AG04449 (cell line): ENCODE results near the gene GALNT10.

Experiments used
- CTCF ChIA-PET: fragments of 350-600 bp; formaldehyde crosslinking; extraction: SDS; loops from one replicate; lab custom pipeline; 2021; ENCODE audit warnings: antibody characterized with exemption; lab: Yijun Ruan, JAX
- POLR2A ChIA-PET: fragments of 400-600, 350-600 bp; formaldehyde crosslinking; extraction: SDS; loops from one replicate; lab custom pipeline; 2020; ENCODE audit warnings: antibody characterized with exemption, inconsistent platforms; lab: Yijun Ruan, JAX
- DNase-seq: peaks from one replicate; pipeline ENCODE4 v3.0.0-alpha.2; 2010; ENCODE audit warnings: low read depth, low spot score
- H3K4me3 ChIP-seq: 2 replicates; pipeline ENCODE4 v1.5.1; 2011; ENCODE audit warnings: low read depth, mild to moderate bottlenecking, control low read depth, low read length
- TF ChIP-seq, protein P1 (sequence below): IDR thresholded peaks from one replicate; pipeline ENCODE4 v1.5.1; 2011; ENCODE audit warnings: mild to moderate bottlenecking, moderate library complexity, low read length, control low read depth, inconsistent platforms; ENCODE audit not compliant: insufficient read depth; ENCODE audit errors: missing control alignments

Gene GALNT10

DNA sequence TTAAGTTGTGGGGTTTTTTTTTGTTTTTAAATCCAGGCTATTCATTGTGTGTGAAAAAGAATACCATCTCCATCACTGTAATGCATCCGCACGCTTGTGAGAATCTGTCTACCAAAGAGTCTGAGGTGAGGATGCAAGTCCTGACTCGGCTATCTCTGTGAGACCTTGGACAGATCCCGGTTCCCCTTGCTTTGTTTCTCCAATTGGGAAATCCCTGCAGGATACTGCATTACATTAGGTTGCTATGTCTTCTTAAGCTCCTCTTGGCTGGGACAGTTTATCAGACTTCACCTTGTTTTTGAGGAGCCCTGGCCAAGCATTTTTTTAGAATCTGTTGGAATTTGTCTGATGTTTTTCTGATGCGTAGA is 46.8 kb downstream of the GALNT10 start:
- ChIA-PET CTCF (interaction anchor here (1.6 to 2.9 kb wide), 3 partner anchors 11 to 168 kb away, joined by 7 to 11 read pairs (median 9); no protein-coding TSS in a partner anchor), POLR2A (interaction anchor here (0.7 to 1.5 kb wide), 2 partner anchors 19 to 47 kb away, joined by 4 read pairs; partner anchors contain the start of gene GALNT10)
- DNase-seq = no peak
- no peak overlapping the region for H3K4me3 ChIP-seq
- TF ChIP-seq, protein P1, sequence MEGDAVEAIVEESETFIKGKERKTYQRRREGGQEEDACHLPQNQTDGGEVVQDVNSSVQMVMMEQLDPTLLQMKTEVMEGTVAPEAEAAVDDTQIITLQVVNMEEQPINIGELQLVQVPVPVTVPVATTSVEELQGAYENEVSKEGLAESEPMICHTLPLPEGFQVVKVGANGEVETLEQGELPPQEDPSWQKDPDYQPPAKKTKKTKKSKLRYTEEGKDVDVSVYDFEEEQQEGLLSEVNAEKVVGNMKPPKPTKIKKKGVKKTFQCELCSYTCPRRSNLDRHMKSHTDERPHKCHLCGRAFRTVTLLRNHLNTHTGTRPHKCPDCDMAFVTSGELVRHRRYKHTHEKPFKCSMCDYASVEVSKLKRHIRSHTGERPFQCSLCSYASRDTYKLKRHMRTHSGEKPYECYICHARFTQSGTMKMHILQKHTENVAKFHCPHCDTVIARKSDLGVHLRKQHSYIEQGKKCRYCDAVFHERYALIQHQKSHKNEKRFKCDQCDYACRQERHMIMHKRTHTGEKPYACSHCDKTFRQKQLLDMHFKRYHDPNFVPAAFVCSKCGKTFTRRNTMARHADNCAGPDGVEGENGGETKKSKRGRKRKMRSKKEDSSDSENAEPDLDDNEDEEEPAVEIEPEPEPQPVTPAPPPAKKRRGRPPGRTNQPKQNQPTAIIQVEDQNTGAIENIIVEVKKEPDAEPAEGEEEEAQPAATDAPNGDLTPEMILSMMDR = no peak

- H3K4me3 ChIP-seq = no peak overlapping the region
- ChIA-PET POLR2A (no interaction called here), CTCF (interaction anchor here (1.3 to 2.9 kb wide), 3 partner anchors 12 to 165 kb away, joined by 3 to 11 read pairs (median 7); no protein-coding TSS in a partner anchor)
- TF ChIP-seq, protein P1 = no peak
- no peak for DNase-seq
Measured at GRCh38 chr5:154237946-154238345, 47.4 kb downstream of the GALNT10 start.

DNA sequence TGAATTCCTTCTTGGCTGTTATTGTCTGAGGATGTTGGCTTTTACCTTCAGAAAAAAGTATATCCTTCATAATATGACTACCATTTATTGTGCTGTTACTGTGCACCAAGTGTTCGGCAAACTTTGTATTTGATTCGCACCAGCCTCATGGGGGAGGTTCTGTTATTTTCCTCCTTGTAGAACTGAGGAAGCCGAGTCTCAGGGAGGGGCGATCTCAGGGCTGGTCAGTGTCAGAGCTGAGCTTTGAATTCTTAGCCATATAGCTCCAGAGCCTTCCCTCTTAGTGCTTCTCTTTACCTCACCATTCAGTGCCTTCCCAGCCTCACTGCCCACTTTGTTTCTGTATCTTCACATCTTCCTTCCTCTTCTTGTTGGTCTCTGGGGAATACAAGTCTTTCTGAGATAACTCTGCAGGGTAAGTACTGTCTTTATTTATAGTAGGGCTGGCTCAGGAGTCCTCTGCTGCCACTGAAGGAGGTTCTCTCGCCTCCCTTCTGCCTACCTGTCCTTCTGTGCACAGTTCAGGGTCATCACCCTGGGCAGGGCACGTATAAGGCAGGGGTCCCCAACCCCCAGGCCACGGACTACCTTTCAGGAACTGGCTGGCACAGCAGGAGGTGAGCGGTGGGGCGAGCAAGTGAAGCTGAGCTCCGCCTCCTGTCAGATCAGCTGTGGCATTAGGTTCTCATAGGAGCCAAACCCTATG is 48.4 kb downstream of the GALNT10 start:
- H3K4me3 ChIP-seq = no peak overlapping the region
- DNase-seq = no peak
- CTCF ChIA-PET = interaction anchor here (1.3 to 2.9 kb wide), 3 partner anchors 15 to 164 kb away, joined by 3 to 11 read pairs (median 7); no protein-coding TSS in a partner anchor
- POLR2A ChIA-PET = interaction anchor here (1.1 kb wide), 1 partner anchor 17 kb away, joined by 5 read pairs; no protein-coding TSS in a partner anchor
- TF ChIP-seq, protein P1 = no peak

DNA sequence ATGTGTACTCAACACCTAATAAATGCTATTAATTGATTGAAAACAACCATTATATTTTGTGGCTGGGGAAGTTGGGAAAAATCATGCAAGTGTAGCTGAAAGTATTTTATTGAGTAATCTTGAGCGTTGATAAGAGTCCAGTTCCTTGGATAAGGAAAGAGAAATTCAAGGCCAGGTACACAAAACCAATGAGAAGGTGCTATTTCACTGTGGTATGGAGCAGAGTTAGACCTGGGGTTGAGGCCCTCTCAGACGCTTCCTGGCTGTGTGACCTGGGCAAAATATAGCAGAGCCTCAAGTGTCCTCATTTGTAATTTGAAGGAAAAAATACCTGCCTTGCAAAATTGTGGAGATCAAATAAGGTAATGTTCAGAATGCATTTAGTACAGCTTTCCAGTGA is 50.1 kb downstream of the GALNT10 start:
- no peak for DNase-seq
- ChIA-PET POLR2A (no interaction called here), CTCF (interaction anchor here (1.1 to 2.4 kb wide), 2 partner anchors 17 to 25 kb away, joined by 3 to 7 read pairs; no protein-coding TSS in a partner anchor)
- no peak overlapping the region for H3K4me3 ChIP-seq
- TF ChIP-seq, protein P1 = no peak

DNA sequence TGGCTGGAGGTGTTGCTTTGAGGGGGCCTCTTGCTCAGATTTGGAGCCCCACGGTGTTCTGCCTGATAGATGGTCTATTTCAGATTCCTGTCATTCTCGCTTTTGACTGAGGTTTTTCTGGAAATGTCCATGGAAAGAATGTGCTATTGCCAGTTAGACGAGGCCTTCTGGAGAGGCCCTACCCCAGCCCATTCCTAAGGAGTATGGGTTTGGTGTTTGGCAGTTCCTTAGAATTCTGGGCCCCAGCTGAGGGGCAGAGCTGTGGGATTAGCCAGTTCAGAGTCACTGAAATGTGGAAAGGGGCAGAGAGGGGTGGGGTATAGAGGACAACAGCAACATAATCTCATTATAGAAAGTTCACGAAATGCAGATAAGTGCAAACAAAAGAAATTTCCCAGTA is 50.5 kb downstream of the GALNT10 start:
- no peak for DNase-seq
- ChIA-PET CTCF (interaction anchor here (2.4 kb wide), 1 partner anchor 17 kb away, joined by 7 read pairs; no protein-coding TSS in a partner anchor), POLR2A (no interaction called here)
- no peak overlapping the region for H3K4me3 ChIP-seq
- TF ChIP-seq, protein P1 = no peak

DNA sequence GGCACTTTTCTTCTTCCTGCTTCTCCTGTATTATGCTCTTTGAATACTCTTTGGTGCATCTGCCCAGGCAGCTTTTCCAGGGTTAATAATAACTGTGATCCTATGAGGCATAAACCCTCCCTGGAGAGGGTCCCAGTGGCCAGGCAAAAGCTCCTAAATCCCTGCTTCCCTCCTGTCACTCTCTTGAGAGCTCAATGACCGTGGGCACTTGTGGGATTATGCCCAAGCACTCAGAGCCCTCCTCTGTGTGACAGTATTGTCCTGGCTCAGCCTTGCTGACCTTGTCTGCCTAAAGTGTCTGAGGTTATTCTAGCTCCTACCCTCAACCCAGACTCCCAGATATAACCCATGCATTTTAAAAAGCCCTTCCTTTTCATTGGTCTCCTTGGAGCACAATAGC is 51.9 kb downstream of the GALNT10 start:
- ChIA-PET CTCF (interaction anchor here (0.7 to 1.8 kb wide), 3 partner anchors 11 to 27 kb away, joined by 3 to 4 read pairs (median 3); no protein-coding TSS in a partner anchor), POLR2A (interaction anchor here (1.2 kb wide), 1 partner anchor 52 kb away, joined by 6 read pairs; the partner anchor contains the start of gene GALNT10)
- H3K4me3 ChIP-seq = no peak overlapping the region
- TF ChIP-seq, protein P1 = no peak
- no peak for DNase-seq
